ENCODE results near the gene PLD3. TPM values are rescaled to one million over a fixed set of nuclear protein-coding genes. Genes with fewer than 3 reads are reported as not detected.
A peak's percentile ranks its signal among the peaks of the same experiment; 100 is the strongest.

The PLD3 gene
- total and polyA plus RNA-seq, 9 donors, result 120 to 301 (median 209) TPM

DNA sequence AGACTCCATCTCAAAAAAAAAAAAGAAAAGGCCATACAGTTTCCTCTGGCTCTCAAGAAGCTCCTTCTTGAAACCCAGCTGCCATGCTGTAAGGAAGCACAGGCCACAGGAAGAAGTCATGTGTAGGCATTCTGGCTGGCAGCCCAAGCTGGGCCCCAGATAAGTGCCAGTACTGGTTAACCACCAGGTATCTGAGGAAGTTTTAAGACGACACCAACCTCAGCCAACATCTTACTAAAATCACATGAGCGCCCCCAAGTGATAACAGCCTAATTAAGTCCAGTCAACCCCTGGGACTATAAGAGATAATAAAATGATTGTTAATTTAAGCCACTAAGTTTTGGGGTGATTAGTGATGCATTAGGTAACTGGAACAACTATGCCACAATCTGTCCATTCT lies 36.0 kb upstream of the PLD3 start:
- no peaks in the 10 kb centered on the region for H3K4me1 ChIP-seq (ENCODE audit: insufficient read depth)
- TF ChIP-seq, protein P1, sequence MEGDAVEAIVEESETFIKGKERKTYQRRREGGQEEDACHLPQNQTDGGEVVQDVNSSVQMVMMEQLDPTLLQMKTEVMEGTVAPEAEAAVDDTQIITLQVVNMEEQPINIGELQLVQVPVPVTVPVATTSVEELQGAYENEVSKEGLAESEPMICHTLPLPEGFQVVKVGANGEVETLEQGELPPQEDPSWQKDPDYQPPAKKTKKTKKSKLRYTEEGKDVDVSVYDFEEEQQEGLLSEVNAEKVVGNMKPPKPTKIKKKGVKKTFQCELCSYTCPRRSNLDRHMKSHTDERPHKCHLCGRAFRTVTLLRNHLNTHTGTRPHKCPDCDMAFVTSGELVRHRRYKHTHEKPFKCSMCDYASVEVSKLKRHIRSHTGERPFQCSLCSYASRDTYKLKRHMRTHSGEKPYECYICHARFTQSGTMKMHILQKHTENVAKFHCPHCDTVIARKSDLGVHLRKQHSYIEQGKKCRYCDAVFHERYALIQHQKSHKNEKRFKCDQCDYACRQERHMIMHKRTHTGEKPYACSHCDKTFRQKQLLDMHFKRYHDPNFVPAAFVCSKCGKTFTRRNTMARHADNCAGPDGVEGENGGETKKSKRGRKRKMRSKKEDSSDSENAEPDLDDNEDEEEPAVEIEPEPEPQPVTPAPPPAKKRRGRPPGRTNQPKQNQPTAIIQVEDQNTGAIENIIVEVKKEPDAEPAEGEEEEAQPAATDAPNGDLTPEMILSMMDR (IDR thresholded peaks at IDR 0.05), result no peak
- TF ChIP-seq POLR2A (IDR thresholded peaks at IDR 0.05), result no peak
- intact Hi-C loops (cut with DNase I), result loop anchor here in 1 of 4 donors (10.0 kb wide), 1 partner anchor 142 kb away; no protein-coding TSS in a partner anchor
- H3K4me3 ChIP-seq, result no peak overlapping the region
- H3K27ac ChIP-seq, result no peak overlapping the region
- no peaks in the 10 kb centered on the region for H3K9me3 ChIP-seq
- H3K36me3 ChIP-seq, result no peaks in the 10 kb centered on the region
- peak in 1 of 5 donors; percentile 20 for DNase-seq
- no peaks in the 10 kb centered on the region for H3K27me3 ChIP-seq
- 69 to 88% (median 82%) methylated on average over 2 of the region's 2 CpGs for WGBS, 3 donors

DNA sequence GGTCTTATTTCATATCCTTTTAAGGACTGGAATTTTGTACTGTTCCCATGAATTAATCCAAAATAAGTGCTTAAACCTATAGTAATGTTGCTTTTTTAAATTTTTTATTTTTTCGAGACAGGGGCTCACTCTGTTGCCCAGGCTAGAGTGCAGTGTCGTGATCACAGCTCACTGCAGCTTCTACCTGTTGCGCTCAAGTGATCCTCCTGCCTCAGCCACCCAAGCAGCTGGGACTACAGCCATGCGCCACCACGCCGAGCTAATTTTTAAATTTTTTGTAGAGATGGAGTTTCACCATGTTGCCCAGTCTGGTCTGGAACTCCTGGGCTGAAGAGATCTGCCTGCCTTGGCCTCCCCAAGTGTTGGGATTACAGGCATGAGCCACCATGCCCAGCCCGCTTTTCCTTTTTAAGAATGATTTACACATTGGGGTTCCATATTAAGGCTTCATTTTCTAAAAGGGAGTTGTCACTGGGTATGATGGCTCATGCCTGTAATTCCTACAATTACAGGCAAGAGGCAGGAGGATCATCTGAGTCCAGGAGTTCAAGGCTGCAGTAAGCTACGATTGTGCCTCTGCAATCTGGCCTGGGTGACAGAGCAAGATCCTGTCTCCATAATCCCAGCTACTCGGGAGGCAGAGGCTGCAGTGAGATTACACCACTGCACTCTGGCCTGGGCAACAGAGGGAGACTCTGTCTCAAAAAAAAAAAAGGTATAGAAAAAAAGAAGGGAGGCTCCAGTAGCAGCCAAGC lies 35.1 kb upstream of the PLD3 start:
- Histone ChIP-seq H3K4me1 (ENCODE audit: insufficient read depth) (no peaks in the 10 kb centered on the region), H3K9me3 (no peaks in the 10 kb centered on the region), H3K27me3 (no peaks in the 10 kb centered on the region), H3K36me3 (no peaks in the 10 kb centered on the region), H3K4me3 (no peak overlapping the region), H3K27ac (no peak overlapping the region)
- 86 to 89% (median 87%) methylated on average over 9 of the region's 9 CpGs for WGBS, 3 donors
- TF ChIP-seq POLR2A (IDR thresholded peaks at IDR 0.05), result no peak
- TF ChIP-seq EP300 (IDR thresholded peaks at IDR 0.05), result no peak
- TF ChIP-seq, protein P1 (IDR thresholded peaks at IDR 0.05), result no peak
- intact Hi-C loops (cut with DNase I), result loop anchor here in 1 of 4 donors (10.0 kb wide), 1 partner anchor 141 kb away; no protein-coding TSS in a partner anchor
- DNase-seq, result no peak

DNA sequence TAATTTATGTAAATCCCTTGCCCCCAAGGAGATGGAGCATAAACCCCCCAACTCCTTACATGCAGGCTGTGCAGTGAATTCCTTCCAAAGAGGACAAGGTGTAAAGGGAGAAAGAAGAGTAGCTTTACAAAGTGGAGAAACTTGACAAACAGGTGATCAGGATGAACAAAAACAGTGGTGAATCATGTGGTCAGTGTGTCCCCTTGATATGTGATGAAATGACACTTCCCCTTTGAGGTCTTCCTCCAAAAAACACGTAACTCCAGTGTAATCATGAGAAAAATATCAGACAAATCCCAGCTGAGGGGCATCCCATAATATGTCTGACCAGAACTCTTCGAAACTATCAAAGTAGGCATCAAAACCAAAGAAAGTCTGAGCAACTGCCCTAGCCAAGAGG lies 33.8 kb upstream of the PLD3 start:
- WGBS, 3 donors, result 80 to 86% (median 83%) methylated on average over 2 of the region's 2 CpGs
- TF ChIP-seq POLR2A (IDR thresholded peaks at IDR 0.05) (no peak), EP300 (IDR thresholded peaks at IDR 0.05) (no peak)
- TF ChIP-seq, protein P1 (IDR thresholded peaks at IDR 0.05), result no peak
- no peak overlapping the region for H3K4me3 ChIP-seq
- intact Hi-C loops (cut with DNase I), result loop anchor here in 1 of 4 donors (10.0 kb wide), 1 partner anchor 140 kb away; no protein-coding TSS in a partner anchor
- no peaks in the 10 kb centered on the region for H3K9me3 ChIP-seq
- no peak for DNase-seq
- H3K4me1 ChIP-seq (ENCODE audit: insufficient read depth), result no peaks in the 10 kb centered on the region
- no peaks in the 10 kb centered on the region for H3K27me3 ChIP-seq
- H3K36me3 ChIP-seq, result no peaks in the 10 kb centered on the region
- no peak overlapping the region for H3K27ac ChIP-seq

DNA sequence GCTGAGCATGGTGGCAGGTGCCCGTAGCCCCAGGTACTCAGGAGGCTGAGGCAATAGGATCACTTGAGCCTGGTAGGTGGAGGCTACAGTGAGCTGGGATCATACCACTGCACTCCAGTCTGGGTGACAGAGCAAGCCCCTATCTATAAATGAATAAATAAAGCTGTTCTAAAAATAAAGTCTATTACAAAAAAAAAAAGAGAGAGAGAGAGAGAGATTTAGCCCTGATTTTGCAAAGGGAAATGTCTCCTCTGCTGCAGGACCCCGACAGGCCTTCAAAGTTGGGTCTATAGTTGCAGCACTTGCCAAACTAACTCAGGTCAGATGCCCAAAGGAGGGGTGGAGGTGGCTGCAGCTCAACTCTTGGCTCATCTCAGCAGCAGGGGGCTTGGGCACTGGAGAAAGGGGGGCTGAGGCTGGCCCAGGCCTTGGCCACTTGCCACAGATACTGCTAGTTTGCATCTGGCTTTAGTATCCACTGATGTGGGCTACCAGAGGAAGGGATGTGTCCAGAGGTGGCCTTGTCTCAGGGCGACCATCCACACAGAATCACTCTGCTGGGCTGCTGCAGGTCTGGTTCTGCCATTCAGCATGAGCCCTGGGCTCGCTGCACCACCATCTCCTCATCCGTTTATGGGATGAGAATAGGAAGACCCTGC lies 32.6 kb upstream of the PLD3 start:
- no peak overlapping the region for H3K27ac ChIP-seq
- H3K36me3 ChIP-seq, result no peaks in the 10 kb centered on the region
- peak in 1 of 5 donors; percentile 33 for DNase-seq
- intact Hi-C loops (cut with DNase I), result loop anchor here in 1 of 4 donors (10.0 kb wide), 1 partner anchor 139 kb away; no protein-coding TSS in a partner anchor
- WGBS, 3 donors, result 61 to 75% (median 61%) methylated on average over 5 of the region's 5 CpGs
- no peak for TF ChIP-seq POLR2A (IDR thresholded peaks at IDR 0.05)
- TF ChIP-seq, protein P1 (IDR thresholded peaks at IDR 0.05), result no peak
- TF ChIP-seq EP300 (IDR thresholded peaks at IDR 0.05), result no peak
- H3K27me3 ChIP-seq, result no peaks in the 10 kb centered on the region
- no peaks in the 10 kb centered on the region for H3K9me3 ChIP-seq
- H3K4me1 ChIP-seq (ENCODE audit: insufficient read depth), result no peaks in the 10 kb centered on the region
- no peak overlapping the region for H3K4me3 ChIP-seq
